Lower lobe of right lung (tissue), 2 donors: Measurements from ENCODE around the gene RNF123. TPM values are rescaled to one million over a fixed set of nuclear protein-coding genes. Genes with fewer than 3 reads are reported as not detected.

Experiments used
- ATAC-seq, 2 donors: fragments of 200-7000 bp; cut with Tn5 transposase; one replicate each; pipeline ENCODE4 v1.9.1; 2020 to 2022; ENCODE audit warnings: mild to moderate bottlenecking in 2 of 2, moderate library complexity in 2 of 2
- DNase-seq: peaks from one replicate; pipeline ENCODE4 v3.0.0-alpha.2; 2020
- H3K27ac ChIP-seq: fragments of 200-600 bp; one replicate; pipeline ENCODE4 v1.8.0; 2022
- H3K27me3 ChIP-seq: fragments of 200-600 bp; one replicate; pipeline ENCODE4 v1.8.0; 2022; ENCODE audit warnings: low read depth
- H3K36me3 ChIP-seq: fragments of 200-600 bp; one replicate; pipeline ENCODE4 v1.8.0; 2022; ENCODE audit warnings: mild to moderate bottlenecking
- H3K4me1 ChIP-seq: fragments of 200-600 bp; one replicate; pipeline ENCODE4 v1.8.0; 2022
- H3K4me3 ChIP-seq: fragments of 200-600 bp; one replicate; pipeline ENCODE4 v1.8.0; 2022; ENCODE audit warnings: mild to moderate bottlenecking
- H3K9me3 ChIP-seq: fragments of 200-600 bp; one replicate; pipeline ENCODE4 v1.8.0; 2022
- CTCF ChIP-seq: fragments of 200-600 bp; IDR thresholded peaks from one replicate; pipeline ENCODE4 v1.8.0; 2022; ENCODE audit warnings: antibody characterized with exemption, mild to moderate bottlenecking
- intact Hi-C: fragments of 100-400 bp; cut with DNase I; formaldehyde crosslinking; loops from one replicate; pipeline ENCODE4 v1.11.0; 2022
- total RNA-seq: library from RNA; stranded (reverse); fragmentation: NEBNext Ultra II Directional; extraction: Animal tissue kit (Norgen Biotek cat#: 25700); gene quantifications from one replicate; pipeline ENCODE4 v1.2.1, GENCODE V29; 2021
- donor health status: DM: no; HTN: yes; CAD: no; lungs with severe emphysema.

RNF123 gene
- total RNA-seq, 1 donor from 2014 or later, result 42.9 TPM

GRCh38 chr3:49701388-49702077 is 12.2 kb downstream of the RNF123 start:
- H3K9me3 ChIP-seq, result no peaks in the 10 kb centered on the region
- peak; percentile 34 for TF ChIP-seq CTCF
- H3K4me3 ChIP-seq, result no peak overlapping the region
- DNase-seq, result no peak
- peaks cover 8% of the 10 kb centered on the region for H3K4me1 ChIP-seq
- H3K36me3 ChIP-seq, result peaks cover 89% of the 10 kb centered on the region
- H3K27me3 ChIP-seq, result no peaks in the 10 kb centered on the region
- ATAC-seq, result no peak
- no peak overlapping the region for H3K27ac ChIP-seq
- intact Hi-C loops, result no loop called here

DNA sequence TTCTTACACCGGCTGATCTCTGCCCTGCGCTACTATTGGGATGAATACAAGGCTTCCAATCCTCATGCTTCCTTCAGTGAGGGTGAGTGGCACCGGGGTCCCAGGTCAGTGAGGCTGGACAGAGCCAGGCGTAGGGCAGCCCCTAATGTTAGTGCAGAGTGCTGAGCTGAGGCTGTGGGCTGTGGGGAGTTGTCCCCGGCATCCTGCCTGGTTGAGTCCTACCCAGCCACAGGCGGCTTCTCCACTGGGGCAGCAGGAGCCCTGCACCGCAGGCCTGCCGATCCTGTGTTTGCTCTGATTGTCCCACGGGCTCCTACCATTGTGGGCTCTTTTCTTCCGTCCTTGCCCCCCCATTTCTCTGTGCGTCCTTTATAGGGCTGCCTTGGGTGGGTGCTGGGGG is 13.3 kb downstream of the RNF123 start:
- Histone ChIP-seq H3K9me3 (no peaks in the 10 kb centered on the region), H3K4me1 (peaks cover 8% of the 10 kb centered on the region), H3K36me3 (peaks cover 87% of the 10 kb centered on the region), H3K27ac (no peak overlapping the region), H3K27me3 (no peaks in the 10 kb centered on the region), H3K4me3 (no peak overlapping the region)
- ATAC-seq, result no peak
- DNase-seq, result no peak
- intact Hi-C loops, result no loop called here
- no peak for TF ChIP-seq CTCF

DNA sequence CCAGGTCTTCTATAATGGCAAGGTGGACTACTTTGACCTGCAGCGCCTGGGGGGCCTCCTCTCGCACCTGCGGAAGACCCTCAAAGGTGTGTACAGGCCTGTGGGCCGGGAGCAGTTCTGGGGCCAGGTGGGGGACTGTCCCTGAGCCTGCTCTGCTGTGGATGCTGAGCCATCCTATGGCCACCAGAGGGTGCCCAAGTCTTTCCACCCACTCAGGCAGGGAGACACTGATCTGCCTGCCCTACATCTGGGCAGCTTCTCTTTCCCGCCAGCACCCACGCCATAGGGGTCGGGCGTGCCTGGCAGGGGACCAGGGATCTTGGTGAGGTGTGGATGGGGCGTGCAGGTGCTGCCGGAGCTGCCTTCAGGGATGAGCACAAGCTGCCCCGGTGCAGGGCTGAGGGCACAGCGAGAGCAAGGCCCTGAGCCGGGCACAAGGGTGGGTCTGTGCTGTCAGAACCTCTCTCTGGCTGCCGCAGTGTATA is 14.1 kb downstream of the RNF123 start:
- no peak overlapping the region for H3K4me3 ChIP-seq
- H3K27ac ChIP-seq, result no peak overlapping the region
- H3K27me3 ChIP-seq, result no peaks in the 10 kb centered on the region
- peak; percentile 76 to 82 for ATAC-seq
- peaks cover 79% of the 10 kb centered on the region for H3K36me3 ChIP-seq
- intact Hi-C loops, result no loop called here
- H3K9me3 ChIP-seq, result no peaks in the 10 kb centered on the region
- peaks cover 8% of the 10 kb centered on the region for H3K4me1 ChIP-seq
- TF ChIP-seq CTCF, result peak; percentile 80
- DNase-seq, result peak; percentile 63

DNA sequence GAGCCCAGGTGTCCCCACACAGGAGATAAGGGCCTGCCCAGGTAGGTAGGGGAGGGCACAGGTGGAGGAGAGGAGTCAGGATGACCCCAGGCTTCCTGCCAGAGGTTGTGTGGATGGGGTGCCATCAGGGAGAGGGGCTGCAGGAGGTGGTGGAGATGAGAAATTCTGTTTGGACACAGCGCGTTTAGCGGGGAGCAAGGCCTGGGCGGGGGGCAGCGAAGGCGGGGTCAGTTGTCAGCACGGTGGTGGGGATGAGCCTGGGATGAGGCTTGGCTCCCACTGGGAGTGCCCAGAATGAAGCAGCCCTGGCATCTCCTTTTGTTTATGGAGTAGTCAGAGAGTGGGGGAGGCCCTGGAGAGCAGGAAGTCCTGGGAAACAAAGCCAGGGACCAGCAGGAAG is 14.6 kb downstream of the RNF123 start:
- Histone ChIP-seq H3K4me1 (peaks cover 8% of the 10 kb centered on the region), H3K9me3 (no peaks in the 10 kb centered on the region), H3K27me3 (no peaks in the 10 kb centered on the region), H3K4me3 (no peak overlapping the region), H3K27ac (no peak overlapping the region), H3K36me3 (peaks cover 74% of the 10 kb centered on the region)
- ATAC-seq (no peak), DNase-seq (no peak)
- intact Hi-C loops, result no loop called here
- no peak for TF ChIP-seq CTCF

DNA sequence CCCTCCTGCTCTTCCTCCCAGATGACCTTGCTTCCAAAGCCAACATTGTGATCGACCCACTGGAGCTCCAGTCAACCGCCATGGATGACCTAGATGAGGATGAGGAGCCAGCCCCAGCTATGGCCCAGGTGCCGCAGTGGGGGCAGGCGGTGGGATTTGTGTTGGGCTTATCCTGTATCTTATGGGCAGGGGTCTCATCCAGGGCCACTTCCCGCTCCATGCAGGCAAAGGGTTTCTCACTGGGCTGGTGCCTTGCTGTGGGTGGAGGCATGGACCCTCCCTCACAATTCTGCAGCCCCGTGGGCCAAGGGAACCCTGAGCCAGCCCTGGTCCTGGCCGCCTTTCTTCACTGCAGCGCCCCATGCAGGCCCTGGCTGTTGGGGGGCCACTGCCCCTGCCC is 15.3 kb downstream of the RNF123 start:
- TF ChIP-seq CTCF, result no peak
- H3K36me3 ChIP-seq, result peaks cover 70% of the 10 kb centered on the region
- H3K27me3 ChIP-seq, result no peaks in the 10 kb centered on the region
- no peak overlapping the region for H3K4me3 ChIP-seq
- DNase-seq (no peak), ATAC-seq (no peak)
- intact Hi-C loops, result no loop called here
- H3K9me3 ChIP-seq, result no peaks in the 10 kb centered on the region
- peaks cover 8% of the 10 kb centered on the region for H3K4me1 ChIP-seq
- H3K27ac ChIP-seq, result no peak overlapping the region
